Central memory CD8-positive, alpha-beta T cell (primary cell): ENCODE results near the gene SCTR.

Experiments used
- ATAC-seq: fragments of 150-1000 bp; cut with Tn5 transposase; replicated peaks from 2 replicates; pipeline ENCODE4 v1.10.0; 2022; ENCODE audit warnings: mild to moderate bottlenecking, moderate FRiP score, moderate number of reproducible peaks; ENCODE audit not compliant: poor library complexity, severe bottlenecking; ENCODE audit errors: extremely low read depth
- DNase-seq, 2 donors: peaks; one replicate each; pipeline ENCODE4 v3.0.0; 2021; ENCODE audit warnings: low spot score in 2 of 2
- H3K27ac Mint-ChIP-seq: one replicate; pipeline ENCODE4 v1.8.0; 2022; ENCODE audit warnings: low read depth, mild to moderate bottlenecking, moderate library complexity, mixed read lengths
- H3K27me3 Mint-ChIP-seq: one replicate; pipeline ENCODE4 v1.8.0; 2022; ENCODE audit warnings: mixed read lengths
- H3K36me3 Mint-ChIP-seq: one replicate; pipeline ENCODE4 v1.8.0; 2022; ENCODE audit warnings: mild to moderate bottlenecking, moderate library complexity, mixed read lengths; ENCODE audit not compliant: insufficient read depth
- H3K4me1 Mint-ChIP-seq: one replicate; pipeline ENCODE4 v1.8.0; 2022; ENCODE audit warnings: mixed read lengths
- H3K4me3 Mint-ChIP-seq: one replicate; pipeline ENCODE4 v1.8.0; 2022; ENCODE audit warnings: mild to moderate bottlenecking, moderate library complexity, mixed read lengths
- H3K9me3 Mint-ChIP-seq: one replicate; pipeline ENCODE4 v1.8.0; 2022; ENCODE audit warnings: mixed read lengths

SCTR gene

GRCh38 chr2:119544075-119544938 lies 20.0 kb upstream of the SCTR start, which contains the start of gene CFAP221:
CFAP221 (plus strand) TSS chr2:119544449; CDS start chr2:119546132, 1,683 bp downstream.
- no peak for DNase-seq
- H3K4me3 Mint-ChIP-seq: peak within 1 kb of the TSS; percentile 24
- no peaks in the 10 kb centered on the region for H3K9me3 Mint-ChIP-seq
- H3K27me3 Mint-ChIP-seq: peaks cover 70% of the 10 kb centered on the region
- no peaks in the 10 kb centered on the region for H3K36me3 Mint-ChIP-seq
- no peak within 1 kb of the TSS for H3K27ac Mint-ChIP-seq
- no peak for ATAC-seq
- no peaks in the 10 kb centered on the region for H3K4me1 Mint-ChIP-seq

GRCh38 chr2:119541476-119541875 lies 17.2 kb upstream of the SCTR start:
- Mint-ChIP-seq H3K9me3 (no peaks in the 10 kb centered on the region), H3K27ac (no peak overlapping the region), H3K4me3 (no peak overlapping the region), H3K36me3 (no peaks in the 10 kb centered on the region), H3K4me1 (no peaks in the 10 kb centered on the region), H3K27me3 (peaks cover 64% of the 10 kb centered on the region)
- no peak for DNase-seq
- no peak for ATAC-seq

- H3K4me3 Mint-ChIP-seq: no peak overlapping the region
- H3K36me3 Mint-ChIP-seq: no peaks in the 10 kb centered on the region
- no peak for ATAC-seq
- no peak overlapping the region for H3K27ac Mint-ChIP-seq
- H3K4me1 Mint-ChIP-seq: no peaks in the 10 kb centered on the region
- H3K9me3 Mint-ChIP-seq: peaks cover 5% of the 10 kb centered on the region
- DNase-seq: no peak
- peaks cover 32% of the 10 kb centered on the region for H3K27me3 Mint-ChIP-seq
Observed at GRCh38 chr2:119537792-119538191, 13.5 kb upstream of the SCTR start.

- no peaks in the 10 kb centered on the region for H3K36me3 Mint-ChIP-seq
- H3K9me3 Mint-ChIP-seq: peaks cover 5% of the 10 kb centered on the region
- DNase-seq: no peak
- H3K27me3 Mint-ChIP-seq: peaks cover 21% of the 10 kb centered on the region
- no peak for ATAC-seq
- no peaks in the 10 kb centered on the region for H3K4me1 Mint-ChIP-seq
- no peak overlapping the region for H3K4me3 Mint-ChIP-seq
- H3K27ac Mint-ChIP-seq: no peak overlapping the region
Observed at GRCh38 chr2:119536707-119537106, 12.4 kb upstream of the SCTR start.

GRCh38 chr2:119536211-119536610 lies 11.9 kb upstream of the SCTR start:
- DNase-seq (no peak), ATAC-seq (no peak)
- Mint-ChIP-seq H3K36me3 (no peaks in the 10 kb centered on the region), H3K4me3 (no peak overlapping the region), H3K27ac (no peak overlapping the region), H3K27me3 (peaks cover 16% of the 10 kb centered on the region), H3K4me1 (no peaks in the 10 kb centered on the region), H3K9me3 (peaks cover 9% of the 10 kb centered on the region)

GRCh38 chr2:119533560-119533959 lies 9.3 kb upstream of the SCTR start:
- H3K27me3 Mint-ChIP-seq: peaks cover 6% of the 10 kb centered on the region
- H3K36me3 Mint-ChIP-seq: no peaks in the 10 kb centered on the region

GRCh38 chr2:119531292-119531691 lies 7.0 kb upstream of the SCTR start:
- H3K27me3 Mint-ChIP-seq: peaks cover 29% of the 10 kb centered on the region
- DNase-seq (no peak), ATAC-seq (no peak)
- peaks cover 12% of the 10 kb centered on the region for H3K9me3 Mint-ChIP-seq
- no peaks in the 10 kb centered on the region for H3K36me3 Mint-ChIP-seq
- no peak overlapping the region for H3K4me3 Mint-ChIP-seq
- H3K4me1 Mint-ChIP-seq: no peaks in the 10 kb centered on the region
- no peak overlapping the region for H3K27ac Mint-ChIP-seq

More at GRCh38 chr2:119533560-119533959, 9.3 kb upstream of the SCTR start:
- no peak overlapping the region for H3K27ac Mint-ChIP-seq
- no peaks in the 10 kb centered on the region for H3K4me1 Mint-ChIP-seq
- peaks cover 12% of the 10 kb centered on the region for H3K9me3 Mint-ChIP-seq
- H3K4me3 Mint-ChIP-seq: no peak overlapping the region
- DNase-seq (no peak), ATAC-seq (no peak)

GRCh38 chr2:119527999-119528398 lies 3.7 kb upstream of the SCTR start:
- peaks cover 8% of the 10 kb centered on the region for H3K9me3 Mint-ChIP-seq

GRCh38 chr2:119525614-119526013 lies 1.3 kb upstream of the SCTR start:
- peaks cover 75% of the 10 kb centered on the region for H3K27me3 Mint-ChIP-seq
- ATAC-seq (no peak), DNase-seq (no peak)
- H3K4me3 Mint-ChIP-seq: no peak overlapping the region
- no peaks in the 10 kb centered on the region for H3K36me3 Mint-ChIP-seq
- H3K27ac Mint-ChIP-seq: no peak overlapping the region
- H3K4me1 Mint-ChIP-seq: no peaks in the 10 kb centered on the region
- H3K9me3 Mint-ChIP-seq: no peaks in the 10 kb centered on the region

More at GRCh38 chr2:119527999-119528398, 3.7 kb upstream of the SCTR start:
- DNase-seq: no peak
- Mint-ChIP-seq H3K4me3 (no peak overlapping the region), H3K27me3 (peaks cover 56% of the 10 kb centered on the region), H3K27ac (no peak overlapping the region), H3K36me3 (no peaks in the 10 kb centered on the region), H3K4me1 (no peaks in the 10 kb centered on the region)
- no peak for ATAC-seq

- Mint-ChIP-seq H3K4me1 (no peaks in the 10 kb centered on the region), H3K27me3 (peaks cover 70% of the 10 kb centered on the region), H3K4me3 (no peak overlapping the region), H3K9me3 (no peaks in the 10 kb centered on the region), H3K36me3 (no peaks in the 10 kb centered on the region), H3K27ac (no peak overlapping the region)
- ATAC-seq (no peak), DNase-seq (no peak)
Observed at GRCh38 chr2:119523383-119523951, 816 bp downstream of the SCTR start.

GRCh38 chr2:119522671-119523070 lies 1.6 kb downstream of the SCTR start:
- peaks cover 70% of the 10 kb centered on the region for H3K27me3 Mint-ChIP-seq
- H3K4me1 Mint-ChIP-seq: no peaks in the 10 kb centered on the region
- no peaks in the 10 kb centered on the region for H3K36me3 Mint-ChIP-seq
- DNase-seq (no peak), ATAC-seq (no peak)
- no peak overlapping the region for H3K4me3 Mint-ChIP-seq
- H3K27ac Mint-ChIP-seq: no peak overlapping the region
- H3K9me3 Mint-ChIP-seq: no peaks in the 10 kb centered on the region

GRCh38 chr2:119521433-119522050 lies 2.7 kb downstream of the SCTR start:
- no peaks in the 10 kb centered on the region for H3K36me3 Mint-ChIP-seq
- no peak overlapping the region for H3K27ac Mint-ChIP-seq
- ATAC-seq: no peak
- no peaks in the 10 kb centered on the region for H3K4me1 Mint-ChIP-seq
- no peaks in the 10 kb centered on the region for H3K9me3 Mint-ChIP-seq
- DNase-seq: no peak
- H3K27me3 Mint-ChIP-seq: peaks cover 61% of the 10 kb centered on the region
- H3K4me3 Mint-ChIP-seq: no peak overlapping the region
